GM23338 (cell line): ENCODE data around the gene RAD51B. TPM values are rescaled to one million over a fixed set of nuclear protein-coding genes. Genes with fewer than 3 reads are reported as not detected.

Source experiments
- ATAC-seq: fragments of 200-7000 bp; cut with Tn5 transposase; 3 replicates; pipeline ENCODE4 v1.9.1; 2020
- DNase-seq: peaks from one replicate; pipeline ENCODE4 v3.0.0-alpha.2; 2015; ENCODE audit warnings: low spot score
- H2AFZ ChIP-seq: fragments of 200-600 bp; sonication (generic); 2 replicates; pipeline ENCODE4 v1.8.0; 2016; ENCODE audit warnings: antibody characterized with exemption, mild to moderate bottlenecking, moderate library complexity
- H3F3A ChIP-seq: fragments of 200-600 bp; sonication (generic); replicated peaks from 2 replicates; pipeline ENCODE4 v1.8.0; 2017; ENCODE audit warnings: antibody characterized with exemption, mixed run types, low read depth
- H3K27ac ChIP-seq: fragments of 200-600 bp; sonication (generic); 2 replicates; pipeline ENCODE4 v1.6.1; 2016; ENCODE audit warnings: low read depth
- H3K27me3 ChIP-seq: fragments of 200-600 bp; sonication (generic); 2 replicates; pipeline ENCODE4 v1.8.0; 2016; ENCODE audit warnings: mild to moderate bottlenecking, mixed run types, moderate library complexity; ENCODE audit not compliant: insufficient read depth
- H3K36me3 ChIP-seq: fragments of 200-600 bp; sonication (generic); 2 replicates; pipeline ENCODE4 v1.8.0; 2016; ENCODE audit warnings: mild to moderate bottlenecking; ENCODE audit not compliant: insufficient read depth
- H3K4me1 ChIP-seq: fragments of 200-600 bp; sonication (generic); 2 replicates; pipeline ENCODE4 v1.8.0; 2016; ENCODE audit warnings: mild to moderate bottlenecking, moderate library complexity; ENCODE audit not compliant: insufficient read depth
- H3K4me2 ChIP-seq: fragments of 200-600 bp; sonication (generic); 2 replicates; pipeline ENCODE4 v1.7.1; 2017; ENCODE audit warnings: mixed run types
- H3K4me3 ChIP-seq: fragments of 200-600 bp; sonication (generic); 2 replicates; pipeline ENCODE4 v1.6.1; 2016; ENCODE audit warnings: mixed run types
- H3K79me2 ChIP-seq: fragments of 200-600 bp; sonication (generic); replicated peaks from 2 replicates; pipeline ENCODE4 v1.8.0; 2017; ENCODE audit warnings: mild to moderate bottlenecking; ENCODE audit not compliant: insufficient read depth
- H3K9me2 ChIP-seq: fragments of 200-600 bp; sonication (generic); 2 replicates; pipeline ENCODE4 v1.8.0; 2017; ENCODE audit not compliant: insufficient read depth
- H4K20me1 ChIP-seq: fragments of 200-600 bp; sonication (generic); replicated peaks from 2 replicates; pipeline ENCODE4 v1.8.0; 2017; ENCODE audit warnings: mild to moderate bottlenecking; ENCODE audit not compliant: insufficient read depth
- H3K27ac Mint-ChIP-seq: 2 replicates; pipeline ENCODE4 v1.8.0; 2020; ENCODE audit warnings: inconsistent platforms, mild to moderate bottlenecking, moderate library complexity, mixed read lengths
- H3K27me3 Mint-ChIP-seq: 3 replicates; pipeline ENCODE4 v1.8.0; 2022; ENCODE audit warnings: low read depth, mild to moderate bottlenecking, moderate library complexity, mixed read lengths, inconsistent platforms; ENCODE audit not compliant: insufficient read depth, poor library complexity
- H3K36me3 Mint-ChIP-seq: 3 replicates; pipeline ENCODE4 v1.8.0; 2021; ENCODE audit warnings: low read depth, mild to moderate bottlenecking, inconsistent platforms, moderate library complexity, mixed read lengths
- H3K4me1 Mint-ChIP-seq: 3 replicates; pipeline ENCODE4 v1.8.0; 2020; ENCODE audit warnings: mild to moderate bottlenecking, inconsistent platforms, mixed read lengths
- H3K4me3 Mint-ChIP-seq: 3 replicates; pipeline ENCODE4 v1.8.0; 2021; ENCODE audit warnings: moderate library complexity, mild to moderate bottlenecking, inconsistent platforms, mixed read lengths
- H3K9me3 Mint-ChIP-seq: 3 replicates; pipeline ENCODE4 v1.8.0; 2020; ENCODE audit warnings: moderate library complexity, mild to moderate bottlenecking, inconsistent platforms, mixed read lengths
- ETS1 ChIP-seq: IDR thresholded peaks from 2 replicates; pipeline ENCODE4 v1.6.1; 2016; ENCODE audit warnings: antibody characterized with exemption
- EZH2 ChIP-seq: fragments of 200-600 bp; sonication (generic); IDR thresholded peaks from one replicate; pipeline ENCODE4 v1.8.0; 2017; ENCODE audit warnings: antibody characterized with exemption, mild to moderate bottlenecking, low read depth; ENCODE audit not compliant: unreplicated experiment
- EZH2phosphoT487 ChIP-seq: fragments of 200-600 bp; sonication (generic); IDR thresholded peaks from one replicate; pipeline ENCODE4 v1.8.1; 2018; ENCODE audit warnings: antibody characterized with exemption; ENCODE audit not compliant: unreplicated experiment
- JUNB ChIP-seq: IDR thresholded peaks from one replicate; pipeline ENCODE4 v1.6.1; 2016; ENCODE audit warnings: antibody characterized with exemption; ENCODE audit not compliant: unreplicated experiment
- NANOG ChIP-seq: IDR thresholded peaks from 2 replicates; pipeline ENCODE4 v1.6.1; 2016; ENCODE audit warnings: antibody characterized with exemption, borderline replicate concordance
- POLR2AphosphoS5 ChIP-seq: IDR thresholded peaks from 2 replicates; pipeline ENCODE4 v1.6.1; 2016; ENCODE audit warnings: antibody characterized with exemption, low read depth
- STAT1 ChIP-seq: IDR thresholded peaks from one replicate; pipeline ENCODE4 v1.6.1; 2016; ENCODE audit warnings: antibody characterized with exemption; ENCODE audit not compliant: unreplicated experiment
- ZNF114 ChIP-seq: fragments of 250-450 bp; sonication (Bioruptor Pico); IDR thresholded peaks from 2 replicates; pipeline ENCODE4 v1.5.0; 2020; ENCODE audit warnings: mild to moderate bottlenecking, moderate library complexity
- ZNF331 ChIP-seq: fragments of 250-450 bp; sonication (Bioruptor Pico); IDR thresholded peaks from 2 replicates; pipeline ENCODE4 v1.5.0; 2020; ENCODE audit warnings: low read depth, mild to moderate bottlenecking, moderate library complexity
- polyA plus RNA-seq: library from polyadenylated mRNA; unstranded; fragments of >200 nt; fragmentation: Nextera tagmentation; extraction: Ambion mirVana; gene quantifications from 2 replicates; pipeline ENCODE4 v1.2.1, GENCODE V29; 2016
- total RNA-seq: library from RNA; depleted of rRNA; stranded (reverse); fragments of >200 nt; shearing (Covaris generic); gene quantifications from 2 replicates; pipeline ENCODE4 v1.2.3, GENCODE V29; 2014
- TF ChIP-seq, protein P1 (sequence below): IDR thresholded peaks from one replicate; pipeline ENCODE4 v1.6.1; 2018; ENCODE audit warnings: antibody characterized with exemption; ENCODE audit not compliant: unreplicated experiment
- TF ChIP-seq, protein P2 (sequence below), 2 experiments: fragments of 200-600 bp in 1 of 2; sonication (generic) in 1 of 2; conservative IDR thresholded peaks; 2 replicates each; pipeline versions ENCODE4 v1.5.1 to v1.6.1; 2016 to 2017; ENCODE audit warnings: antibody characterized with exemption in 2 of 2, low read depth in 2 of 2, mild to moderate bottlenecking in 2 of 2, moderate library complexity in 1 of 2

RAD51B gene
- total and polyA plus RNA-seq, 2 experiments from 2014 or later: 15.7 to 29.1 TPM

- H3K36me3 ChIP-seq: no peaks in the 10 kb centered on the region
- Mint-ChIP-seq H3K27me3 (peaks cover 11% of the 10 kb centered on the region), H3K27ac (no peak overlapping the region), H3K9me3 (no peaks in the 10 kb centered on the region), H3K36me3 (no peaks in the 10 kb centered on the region; the same call in 2 of the 3 replicates), H3K4me1 (peaks cover 18% of the 10 kb centered on the region), H3K4me3 (no peak overlapping the region)
- no peaks in the 10 kb centered on the region for H3K79me2 ChIP-seq
- H3K27me3 ChIP-seq: no peaks in the 10 kb centered on the region
- no peak overlapping the region for H3K4me3 ChIP-seq
- H3K4me2 ChIP-seq: no peak overlapping the region
- no peak for ATAC-seq
- no peaks in the 10 kb centered on the region for H3K9me2 ChIP-seq
- no peak overlapping the region for H2AFZ ChIP-seq
- DNase-seq: no peak
- TF ChIP-seq, protein P1, sequence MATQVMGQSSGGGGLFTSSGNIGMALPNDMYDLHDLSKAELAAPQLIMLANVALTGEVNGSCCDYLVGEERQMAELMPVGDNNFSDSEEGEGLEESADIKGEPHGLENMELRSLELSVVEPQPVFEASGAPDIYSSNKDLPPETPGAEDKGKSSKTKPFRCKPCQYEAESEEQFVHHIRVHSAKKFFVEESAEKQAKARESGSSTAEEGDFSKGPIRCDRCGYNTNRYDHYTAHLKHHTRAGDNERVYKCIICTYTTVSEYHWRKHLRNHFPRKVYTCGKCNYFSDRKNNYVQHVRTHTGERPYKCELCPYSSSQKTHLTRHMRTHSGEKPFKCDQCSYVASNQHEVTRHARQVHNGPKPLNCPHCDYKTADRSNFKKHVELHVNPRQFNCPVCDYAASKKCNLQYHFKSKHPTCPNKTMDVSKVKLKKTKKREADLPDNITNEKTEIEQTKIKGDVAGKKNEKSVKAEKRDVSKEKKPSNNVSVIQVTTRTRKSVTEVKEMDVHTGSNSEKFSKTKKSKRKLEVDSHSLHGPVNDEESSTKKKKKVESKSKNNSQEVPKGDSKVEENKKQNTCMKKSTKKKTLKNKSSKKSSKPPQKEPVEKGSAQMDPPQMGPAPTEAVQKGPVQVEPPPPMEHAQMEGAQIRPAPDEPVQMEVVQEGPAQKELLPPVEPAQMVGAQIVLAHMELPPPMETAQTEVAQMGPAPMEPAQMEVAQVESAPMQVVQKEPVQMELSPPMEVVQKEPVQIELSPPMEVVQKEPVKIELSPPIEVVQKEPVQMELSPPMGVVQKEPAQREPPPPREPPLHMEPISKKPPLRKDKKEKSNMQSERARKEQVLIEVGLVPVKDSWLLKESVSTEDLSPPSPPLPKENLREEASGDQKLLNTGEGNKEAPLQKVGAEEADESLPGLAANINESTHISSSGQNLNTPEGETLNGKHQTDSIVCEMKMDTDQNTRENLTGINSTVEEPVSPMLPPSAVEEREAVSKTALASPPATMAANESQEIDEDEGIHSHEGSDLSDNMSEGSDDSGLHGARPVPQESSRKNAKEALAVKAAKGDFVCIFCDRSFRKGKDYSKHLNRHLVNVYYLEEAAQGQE: no peak
- no peak for TF ChIP-seq POLR2AphosphoS5
- no peak for TF ChIP-seq EZH2
- TF ChIP-seq STAT1: no peak
- TF ChIP-seq ETS1: no peak
- TF ChIP-seq, protein P2, sequence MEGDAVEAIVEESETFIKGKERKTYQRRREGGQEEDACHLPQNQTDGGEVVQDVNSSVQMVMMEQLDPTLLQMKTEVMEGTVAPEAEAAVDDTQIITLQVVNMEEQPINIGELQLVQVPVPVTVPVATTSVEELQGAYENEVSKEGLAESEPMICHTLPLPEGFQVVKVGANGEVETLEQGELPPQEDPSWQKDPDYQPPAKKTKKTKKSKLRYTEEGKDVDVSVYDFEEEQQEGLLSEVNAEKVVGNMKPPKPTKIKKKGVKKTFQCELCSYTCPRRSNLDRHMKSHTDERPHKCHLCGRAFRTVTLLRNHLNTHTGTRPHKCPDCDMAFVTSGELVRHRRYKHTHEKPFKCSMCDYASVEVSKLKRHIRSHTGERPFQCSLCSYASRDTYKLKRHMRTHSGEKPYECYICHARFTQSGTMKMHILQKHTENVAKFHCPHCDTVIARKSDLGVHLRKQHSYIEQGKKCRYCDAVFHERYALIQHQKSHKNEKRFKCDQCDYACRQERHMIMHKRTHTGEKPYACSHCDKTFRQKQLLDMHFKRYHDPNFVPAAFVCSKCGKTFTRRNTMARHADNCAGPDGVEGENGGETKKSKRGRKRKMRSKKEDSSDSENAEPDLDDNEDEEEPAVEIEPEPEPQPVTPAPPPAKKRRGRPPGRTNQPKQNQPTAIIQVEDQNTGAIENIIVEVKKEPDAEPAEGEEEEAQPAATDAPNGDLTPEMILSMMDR (conservative IDR thresholded peaks at IDR 0.05; ENCODE audit: low read depth in 2 of 2): peak in 1 of 2 experiments; percentile 37; a peak in 2 of 4 replicates
- H4K20me1 ChIP-seq: no peaks in the 10 kb centered on the region
- no peaks in the 10 kb centered on the region for H3F3A ChIP-seq
- no peaks in the 10 kb centered on the region for H3K4me1 ChIP-seq
- H3K27ac ChIP-seq: no peak overlapping the region
Measured at GRCh38 chr14:68660495-68660894, 840.9 kb downstream of the RAD51B start.

DNA sequence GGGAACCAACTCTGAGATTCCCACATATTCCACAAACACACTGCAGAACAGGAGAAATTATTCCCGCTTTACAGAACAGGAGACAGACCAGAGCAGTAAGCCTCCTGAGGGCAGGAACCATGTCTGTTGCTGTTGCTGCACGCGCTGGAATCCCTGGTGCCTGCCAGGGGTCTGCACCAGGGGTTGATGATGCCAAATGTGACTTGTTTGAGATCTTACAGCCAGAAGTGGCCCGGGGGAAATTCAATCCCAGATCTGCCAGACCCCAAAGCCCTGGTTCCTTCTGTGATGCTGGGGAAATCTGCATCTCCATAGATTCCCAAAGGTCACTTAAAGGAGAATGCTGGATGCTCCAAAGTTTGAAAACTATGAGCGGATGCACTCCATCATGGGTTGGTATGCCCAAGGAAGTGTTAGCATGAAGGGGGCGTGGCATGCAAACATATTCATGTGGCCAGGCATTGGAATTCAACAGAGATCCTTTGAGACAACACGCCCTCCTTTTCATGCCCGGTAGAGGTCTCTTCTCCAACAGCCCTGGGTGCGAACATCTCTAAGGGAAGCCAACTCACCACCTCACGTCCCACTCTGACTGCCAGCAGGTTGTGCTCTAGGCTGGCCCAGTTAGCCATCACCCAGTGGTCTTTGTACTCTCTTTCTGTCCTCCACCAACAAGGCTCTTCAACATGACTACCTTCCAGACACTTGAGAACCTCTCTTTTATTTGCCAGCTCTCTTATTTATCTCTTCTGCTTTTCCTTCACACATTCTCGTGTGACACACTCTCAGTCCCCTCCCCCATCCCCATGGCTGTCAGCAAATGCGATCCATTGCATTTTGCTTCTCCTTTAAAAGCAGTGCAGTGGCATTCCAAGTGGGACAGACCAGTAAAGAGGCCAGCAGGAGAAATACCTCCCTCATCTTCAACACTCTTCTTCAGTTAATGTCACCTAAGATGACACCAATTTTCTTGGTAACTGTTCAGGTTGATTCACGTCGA is 841.9 kb downstream of the RAD51B start:
- Histone ChIP-seq H4K20me1 (no peaks in the 10 kb centered on the region), H3K4me3 (no peak overlapping the region), H2AFZ (no peak overlapping the region), H3K9me2 (no peaks in the 10 kb centered on the region), H3K79me2 (no peaks in the 10 kb centered on the region), H3K27ac (no peak overlapping the region), H3K4me1 (no peaks in the 10 kb centered on the region), H3F3A (no peaks in the 10 kb centered on the region), H3K4me2 (no peak overlapping the region), H3K27me3 (no peaks in the 10 kb centered on the region), H3K36me3 (no peaks in the 10 kb centered on the region)
- ATAC-seq (no peak), DNase-seq (no peak)
- Mint-ChIP-seq H3K27ac (no peak overlapping the region), H3K27me3 (peaks cover 8% of the 10 kb centered on the region), H3K36me3 (no peaks in the 10 kb centered on the region; the same call in 2 of the 3 replicates), H3K4me1 (peaks cover 15% of the 10 kb centered on the region), H3K4me3 (no peak overlapping the region), H3K9me3 (no peaks in the 10 kb centered on the region)
- TF ChIP-seq EZH2phosphoT487 (no peak), JUNB (no peak), ZNF114 (CRISPR knock-in tag) (no peak), STAT1 (no peak), NANOG (no peak), EZH2 (no peak), ETS1 (no peak), POLR2AphosphoS5 (no peak), ZNF331 (CRISPR knock-in tag) (no peak)
